SU-DHL-6 (cell line): Measurements from ENCODE around the gene CENPQ.

Experiments used
- H2AFZ ChIP-seq: fragments of 200-600 bp; sonication (generic); 2 replicates; pipeline ENCODE4 v1.6.1; 2014; ENCODE audit warnings: low read depth, mild to moderate bottlenecking, moderate library complexity, mixed read lengths, antibody characterized with exemption, low read length; ENCODE audit not compliant: severe bottlenecking
- H3F3A ChIP-seq: fragments of 200-600 bp; shearing (Covaris generic); 2 replicates; pipeline ENCODE4 v1.6.0; 2016; ENCODE audit warnings: antibody characterized with exemption, mild to moderate bottlenecking; ENCODE audit not compliant: insufficient read depth
- H3K27ac ChIP-seq: fragments of 200-600 bp; sonication (generic); 2 replicates; pipeline ENCODE4 v1.5.1; 2016; ENCODE audit warnings: low read depth, mild to moderate bottlenecking, low read length, moderate library complexity, mixed read lengths
- H3K27me3 ChIP-seq: fragments of 200-600 bp; sonication (generic), shearing (Covaris generic); 2 replicates; pipeline ENCODE4 v1.6.0; 2014; ENCODE audit warnings: mild to moderate bottlenecking, low read length
- H3K36me3 ChIP-seq: fragments of 200-600 bp; sonication (generic); 2 replicates; pipeline ENCODE4 v1.6.1; 2014; ENCODE audit warnings: mild to moderate bottlenecking, low read length, mixed read lengths
- H3K4me2 ChIP-seq: fragments of 300-600, 200-600 bp; shearing (Covaris generic), sonication (generic); 2 replicates; pipeline ENCODE4 v1.6.0; 2014; ENCODE audit warnings: low read length, low read depth, mild to moderate bottlenecking; ENCODE audit not compliant: poor library complexity, severe bottlenecking
- H3K4me3 ChIP-seq: fragments of 200-600 bp; sonication (generic); 2 replicates; pipeline ENCODE4 v1.5.1; 2014; ENCODE audit warnings: antibody characterized with exemption, low read length, mild to moderate bottlenecking, mixed read lengths; ENCODE audit not compliant: insufficient read depth, poor library complexity, severe bottlenecking
- H3K79me2 ChIP-seq: fragments of 200-600 bp; sonication (generic); 2 replicates; pipeline ENCODE4 v1.6.1; 2014; ENCODE audit warnings: mild to moderate bottlenecking, low read length, moderate library complexity; ENCODE audit not compliant: insufficient read depth
- H3K9ac ChIP-seq: fragments of 200-600 bp; sonication (generic); 2 replicates; pipeline ENCODE4 v1.7.0; 2014; ENCODE audit warnings: mild to moderate bottlenecking, low read length
- H3K9me2 ChIP-seq: fragments of 200-600 bp; sonication (generic); replicated peaks from 2 replicates; pipeline ENCODE4 v1.6.1; 2014; ENCODE audit warnings: low read length; ENCODE audit not compliant: insufficient read depth
- H3K9me3 ChIP-seq: fragments of 200-600 bp; sonication (generic); 2 replicates; pipeline ENCODE4 v1.6.1; 2014; ENCODE audit warnings: low read length, mixed read lengths; ENCODE audit not compliant: insufficient read depth
- H4K20me1 ChIP-seq: fragments of 200-600 bp; sonication (generic); 2 replicates; pipeline ENCODE4 v1.6.1; 2014; ENCODE audit warnings: low read depth, mild to moderate bottlenecking, antibody characterized with exemption, low read length, moderate library complexity, mixed read lengths
- CTCF ChIP-seq: fragments of 200-600 bp; sonication (generic); IDR thresholded peaks from one replicate; pipeline ENCODE4 v1.5.1; 2017; ENCODE audit warnings: antibody characterized with exemption, mild to moderate bottlenecking, low read length, moderate library complexity; ENCODE audit not compliant: insufficient read depth, poor library complexity, severe bottlenecking
- EZH2phosphoT487 ChIP-seq: fragments of 200-600 bp; sonication (generic), shearing (Covaris generic); conservative IDR thresholded peaks from 2 replicates; pipeline ENCODE4 v1.6.1; 2018; ENCODE audit warnings: mild to moderate bottlenecking, antibody characterized with exemption, low read length, moderate library complexity, mixed read lengths

The CENPQ gene

GRCh38 chr6:49499623-49500022 lies 36.5 kb downstream of the CENPQ start, which contains the start of gene GLYATL3:
GLYATL3 (plus strand) TSS chr6:49499923; CDS start chr6:49511991, 12,068 bp downstream.
- H3K36me3 ChIP-seq = no peaks in the 10 kb centered on the region
- H3K4me2 ChIP-seq = no peak within 1 kb of the TSS
- no peaks in the 10 kb centered on the region for H3F3A ChIP-seq

DNA sequence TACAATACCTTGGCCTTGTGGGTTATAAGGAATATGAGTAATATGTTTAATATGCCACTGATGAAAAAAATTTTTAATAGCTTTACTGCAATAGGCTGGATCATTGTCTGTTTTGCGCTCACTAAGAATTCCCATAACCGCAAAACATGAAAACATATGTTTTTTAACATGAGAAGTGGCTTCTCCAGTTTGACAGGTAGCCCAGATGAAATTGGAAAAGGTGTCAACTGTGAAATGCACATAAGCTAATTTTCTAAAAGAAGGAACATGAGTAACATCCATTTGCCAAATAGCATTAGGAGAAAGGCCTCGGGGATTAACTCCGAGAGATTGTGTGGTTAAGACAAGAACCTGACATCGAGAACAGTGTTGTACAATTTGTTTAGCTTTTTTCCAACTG lies 41.5 kb downstream of the CENPQ start:
- H3K4me3 ChIP-seq = no peak overlapping the region
- TF ChIP-seq EZH2phosphoT487 = no peak
- no peak for TF ChIP-seq CTCF
- no peak overlapping the region for H3K27ac ChIP-seq
- no peaks in the 10 kb centered on the region for H3K36me3 ChIP-seq
- H3K4me2 ChIP-seq = no peak overlapping the region
- H3F3A ChIP-seq = no peaks in the 10 kb centered on the region
- H3K9ac ChIP-seq = no peak overlapping the region
- no peaks in the 10 kb centered on the region for H3K27me3 ChIP-seq
- no peaks in the 10 kb centered on the region for H3K9me3 ChIP-seq
- no peak overlapping the region for H2AFZ ChIP-seq
- H4K20me1 ChIP-seq = no peaks in the 10 kb centered on the region
- H3K9me2 ChIP-seq = no peaks in the 10 kb centered on the region
- H3K79me2 ChIP-seq = no peaks in the 10 kb centered on the region

More at GRCh38 chr6:49499623-49500022, 36.5 kb downstream of the CENPQ start, which contains the start of gene GLYATL3:
- Histone ChIP-seq H3K79me2 (no peaks in the 10 kb centered on the region), H3K9ac (no peak within 1 kb of the TSS), H3K9me2 (no peaks in the 10 kb centered on the region), H4K20me1 (no peaks in the 10 kb centered on the region), H3K27me3 (no peaks in the 10 kb centered on the region), H2AFZ (no peak within 1 kb of the TSS), H3K27ac (no peak within 1 kb of the TSS), H3K9me3 (no peaks in the 10 kb centered on the region), H3K4me3 (no peak within 1 kb of the TSS)
- TF ChIP-seq EZH2phosphoT487 = no peak
- no peak for TF ChIP-seq CTCF

GRCh38 chr6:49506569-49507111 lies 43.5 kb downstream of the CENPQ start:
- H3K27me3 ChIP-seq = no peaks in the 10 kb centered on the region
- no peak for TF ChIP-seq CTCF
- no peak for TF ChIP-seq EZH2phosphoT487
- no peak overlapping the region for H2AFZ ChIP-seq
- H3K4me3 ChIP-seq = no peak overlapping the region
- H3F3A ChIP-seq = no peaks in the 10 kb centered on the region
- no peaks in the 10 kb centered on the region for H3K36me3 ChIP-seq
- no peak overlapping the region for H3K9ac ChIP-seq
- H3K27ac ChIP-seq = no peak overlapping the region
- no peaks in the 10 kb centered on the region for H3K79me2 ChIP-seq
- H3K9me3 ChIP-seq = no peaks in the 10 kb centered on the region
- H4K20me1 ChIP-seq = no peaks in the 10 kb centered on the region
- H3K9me2 ChIP-seq = no peaks in the 10 kb centered on the region
- no peak overlapping the region for H3K4me2 ChIP-seq
